HG02884 (cell line): ENCODE results near the gene DCN.
"Not testable (repeated sequence)": the region's sequence is repeated elsewhere in the genome, so short reads cannot be mapped to it uniquely, and the experiment has no call there.

Experiments
- ATAC-seq: cut with Tn5 transposase; IDR thresholded peaks from one replicate; pipeline ENCODE4 v1.9.1; 2021; ENCODE audit warnings: mild to moderate bottlenecking, moderate library complexity; ENCODE audit not compliant: unreplicated experiment

DCN gene

GRCh38 chr12:91182636-91183455, at the start of gene DCN:
Gene DCN (minus strand): TSS chr12:91182817. CDS start chr12:91178552, 4,265 bp downstream.
- no peak for ATAC-seq

GRCh38 chr12:91230841-91231240, 48.2 kb upstream of the DCN start:
- no peak for ATAC-seq

- ATAC-seq, result no peak
Observed at GRCh38 chr12:91226951-91227350, 44.3 kb upstream of the DCN start.

GRCh38 chr12:91225316-91225715, 42.7 kb upstream of the DCN start:
- no peak for ATAC-seq

- no peak for ATAC-seq
Observed at GRCh38 chr12:91224401-91224800, 41.8 kb upstream of the DCN start.

GRCh38 chr12:91222746-91223145, 40.1 kb upstream of the DCN start:
- ATAC-seq, result no peak

- ATAC-seq, result no peak
Observed at GRCh38 chr12:91219919-91220318, 37.3 kb upstream of the DCN start.

GRCh38 chr12:91219511-91219910, 36.9 kb upstream of the DCN start:
- no peak for ATAC-seq

GRCh38 chr12:91216871-91217270, 34.3 kb upstream of the DCN start:
- ATAC-seq, result no peak

- no peak for ATAC-seq
Observed at GRCh38 chr12:91215940-91216454, 33.4 kb upstream of the DCN start.

- ATAC-seq, result no peak
Observed at GRCh38 chr12:91211866-91212265, 29.2 kb upstream of the DCN start.

- ATAC-seq, result no peak
Observed at GRCh38 chr12:91210618-91211017, 28.0 kb upstream of the DCN start.

- no peak for ATAC-seq
Observed at GRCh38 chr12:91210144-91210543, 27.5 kb upstream of the DCN start.

GRCh38 chr12:91207301-91207700, 24.7 kb upstream of the DCN start:
- not testable (repeated sequence) for ATAC-seq

- no peak for ATAC-seq
Observed at GRCh38 chr12:91205811-91206210, 23.2 kb upstream of the DCN start.

- ATAC-seq, result no peak
Observed at GRCh38 chr12:91204421-91204820, 21.8 kb upstream of the DCN start.

GRCh38 chr12:91203610-91204009, 21.0 kb upstream of the DCN start:
- no peak for ATAC-seq

GRCh38 chr12:91202390-91202789, 19.8 kb upstream of the DCN start:
- ATAC-seq, result no peak

- ATAC-seq, result no peak
Observed at GRCh38 chr12:91196436-91196835, 13.8 kb upstream of the DCN start.

- ATAC-seq, result no peak
Observed at GRCh38 chr12:91194500-91194899, 11.9 kb upstream of the DCN start.

- no peak for ATAC-seq
Observed at GRCh38 chr12:91191513-91192111, 9.0 kb upstream of the DCN start.

- ATAC-seq, result no peak
Observed at GRCh38 chr12:91189516-91189915, 6.9 kb upstream of the DCN start.
